GM21390 (cell line): ENCODE data around the gene RRM2.
"Not testable (repeated sequence)": the region's sequence is repeated elsewhere in the genome, so short reads cannot be mapped to it uniquely, and the experiment has no call there.

Experiments used
- ATAC-seq: cut with Tn5 transposase; IDR thresholded peaks from one replicate; pipeline ENCODE4 v1.9.1; 2021; ENCODE audit not compliant: unreplicated experiment

Gene RRM2

GRCh38 chr2:10091182-10091888, 31.2 kb upstream of the RRM2 start:
- ATAC-seq = no peak

DNA sequence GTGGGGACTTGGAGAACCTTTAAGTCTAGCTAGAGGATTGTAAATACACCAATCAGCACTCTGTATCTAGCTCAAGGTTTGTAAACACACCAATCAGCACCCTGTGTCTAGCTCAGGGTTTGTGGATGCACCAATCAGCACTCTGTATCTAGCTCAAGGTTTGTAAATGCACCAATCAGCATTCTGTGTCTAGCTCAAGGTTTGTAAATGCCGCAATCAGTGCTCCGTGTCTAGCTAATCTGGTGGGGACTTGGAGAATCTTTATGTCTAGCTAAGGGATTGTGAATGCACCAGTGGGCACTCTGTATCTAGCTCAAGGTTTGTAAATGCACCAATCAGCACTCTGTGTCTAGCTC, 30.7 kb upstream of the RRM2 start:
- not testable (repeated sequence) for ATAC-seq

- no peak for ATAC-seq
Observed at GRCh38 chr2:10094271-10094814, 28.2 kb upstream of the RRM2 start.

GRCh38 chr2:10095175-10095574, 27.4 kb upstream of the RRM2 start:
- no peak for ATAC-seq

- no peak for ATAC-seq
Observed at GRCh38 chr2:10096641-10097040, 25.9 kb upstream of the RRM2 start.

DNA sequence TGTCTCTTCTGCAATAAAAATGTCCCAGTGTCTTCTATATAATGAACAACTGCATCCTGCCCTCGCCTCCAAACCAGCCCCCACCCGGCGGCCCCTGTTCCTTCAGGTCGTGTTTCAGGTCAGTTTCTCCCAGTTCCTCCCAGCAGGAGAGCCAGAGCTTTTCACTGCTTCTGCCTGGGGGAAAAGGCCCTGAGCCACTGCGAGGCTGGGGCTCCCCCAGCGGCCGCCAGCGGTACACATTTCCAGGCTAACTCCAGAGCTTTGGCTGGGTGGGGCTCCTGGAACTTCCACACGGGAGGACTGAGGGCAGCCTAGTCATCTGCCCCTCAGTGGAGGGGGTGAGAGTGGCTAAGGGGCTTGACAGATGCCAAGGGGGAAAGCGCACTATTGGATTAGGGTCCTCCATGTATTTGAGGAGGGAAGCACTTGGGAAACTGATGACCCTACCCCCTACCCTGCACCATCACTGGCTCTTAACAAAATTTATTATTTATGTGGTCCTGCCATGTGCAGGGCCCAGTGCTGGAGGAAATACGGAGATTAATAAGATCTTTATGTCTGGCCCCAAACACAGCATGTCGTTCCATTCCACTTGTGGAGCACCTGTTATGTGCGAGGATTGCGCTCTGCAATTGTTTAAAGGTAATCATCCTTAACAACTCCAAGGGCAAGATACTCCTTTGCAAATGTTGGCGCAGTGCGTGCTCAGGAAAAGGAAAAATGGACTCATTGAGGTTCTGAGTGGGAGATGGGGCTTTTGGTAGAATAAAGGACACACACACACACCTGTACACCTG, 25.0 kb upstream of the RRM2 start:
- ATAC-seq = peak; percentile 77

GRCh38 chr2:10101491-10101890, 21.0 kb upstream of the RRM2 start:
- no peak for ATAC-seq

DNA sequence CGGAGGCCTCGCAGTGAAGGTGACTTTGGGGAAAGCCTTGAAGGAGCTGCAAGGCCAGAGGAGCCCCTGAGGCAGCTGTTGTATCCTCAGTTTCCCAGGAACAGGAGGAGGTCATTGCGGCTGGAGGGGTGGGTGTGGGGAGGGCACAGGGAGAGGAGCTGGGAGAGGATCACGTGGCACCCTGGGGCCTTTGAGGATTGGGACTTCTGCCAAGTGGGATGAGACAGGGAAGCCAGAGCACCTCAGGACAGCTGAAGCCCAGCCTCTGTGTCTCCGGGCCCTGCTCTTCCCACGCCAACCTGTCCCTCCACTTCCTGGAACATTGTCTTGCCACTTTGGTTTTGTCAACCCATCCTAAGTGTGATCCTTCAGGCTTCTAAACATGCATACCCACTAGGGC, 19.4 kb upstream of the RRM2 start:
- ATAC-seq = no peak

- ATAC-seq = not testable (repeated sequence)
Observed at GRCh38 chr2:10104906-10105305, 17.6 kb upstream of the RRM2 start.

GRCh38 chr2:10109311-10109710, 13.2 kb upstream of the RRM2 start:
- no peak for ATAC-seq

DNA sequence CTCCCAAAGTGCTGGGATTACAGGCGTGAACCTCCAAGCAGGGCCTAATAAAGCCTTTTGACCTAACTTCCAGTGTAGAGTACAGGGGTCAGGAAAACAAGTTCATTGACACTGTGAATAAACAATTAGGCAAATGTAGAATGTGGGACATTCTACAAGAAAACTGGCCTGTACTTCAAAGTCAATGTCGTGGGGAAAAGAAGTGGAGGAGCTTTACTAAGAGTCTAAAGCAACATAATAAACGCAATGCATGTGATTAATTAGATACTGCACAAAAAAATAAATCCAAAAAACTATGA, 3.6 kb upstream of the RRM2 start:
- no peak for ATAC-seq

DNA sequence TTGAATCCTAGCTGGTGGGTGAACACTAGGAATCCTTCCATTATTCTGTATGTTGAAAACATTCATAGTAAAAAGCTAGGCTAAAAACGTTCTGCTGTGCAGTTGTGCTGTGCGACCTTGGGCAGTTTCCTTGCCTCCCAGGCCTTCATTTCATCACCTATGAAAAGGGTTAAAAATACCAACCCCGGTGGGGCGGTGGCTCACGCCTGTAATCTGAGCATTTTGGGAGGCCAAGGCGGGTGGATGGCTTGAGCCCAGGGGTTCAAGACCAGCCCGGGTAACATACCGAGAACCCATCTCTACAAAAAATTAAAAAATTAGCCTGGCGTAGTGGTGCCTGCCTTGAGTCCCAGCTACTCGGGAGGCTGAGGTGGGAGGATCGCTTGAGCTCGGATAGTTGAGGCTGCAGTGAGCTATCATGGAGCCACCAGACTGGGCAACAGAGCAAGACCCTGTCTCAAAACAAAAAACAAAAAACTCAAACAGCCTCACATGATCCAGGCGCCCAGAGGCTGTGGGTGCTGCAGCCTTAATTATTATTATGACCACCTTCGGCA, 2.9 kb upstream of the RRM2 start:
- no peak for ATAC-seq

- peak; percentile 47 for ATAC-seq
Observed at GRCh38 chr2:10120158-10120876, 2.2 kb upstream of the RRM2 start.

DNA sequence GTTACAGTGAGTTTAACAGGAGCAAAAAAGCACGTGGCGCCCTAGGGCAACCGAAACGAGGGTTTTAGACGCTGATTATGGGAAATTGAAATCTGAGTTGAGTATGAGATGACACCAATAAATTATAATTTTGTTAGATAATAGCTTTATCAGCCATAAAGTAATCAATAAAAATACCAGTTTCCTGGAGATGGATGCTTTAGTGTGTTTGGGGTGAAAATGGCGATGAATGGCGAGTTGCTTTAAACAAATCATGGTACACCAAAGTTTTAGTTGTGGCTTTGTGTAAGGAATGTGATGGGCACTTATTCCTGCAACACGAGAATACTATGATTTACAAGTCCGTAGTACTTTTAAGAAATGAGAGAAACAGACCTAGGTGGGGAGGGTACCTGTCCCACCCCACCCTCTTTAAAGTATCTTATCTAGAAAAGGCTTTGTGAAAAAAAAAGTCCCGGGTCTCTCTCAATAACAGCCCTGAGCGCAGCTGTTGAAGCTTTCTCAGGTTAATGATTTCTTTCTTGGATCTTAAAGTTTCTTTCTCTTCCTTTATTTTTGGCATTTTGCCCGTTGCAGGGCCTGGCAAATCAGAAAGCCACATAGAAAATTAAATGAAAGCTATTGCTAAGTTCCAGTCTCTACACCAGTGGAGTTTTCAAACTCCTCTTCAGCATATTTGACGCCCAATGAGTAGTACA, 1.5 kb upstream of the RRM2 start:
- no peak for ATAC-seq

- no peak for ATAC-seq
Observed at GRCh38 chr2:10123281-10123680, 742 bp downstream of the RRM2 start.

GRCh38 chr2:10124538-10125045, 2.1 kb downstream of the RRM2 start:
- no peak for ATAC-seq

- no peak for ATAC-seq
Observed at GRCh38 chr2:10125842-10126631, 3.5 kb downstream of the RRM2 start.

- ATAC-seq = no peak
Observed at GRCh38 chr2:10126632-10127026, 4.1 kb downstream of the RRM2 start.

GRCh38 chr2:10128420-10128819, 5.9 kb downstream of the RRM2 start:
- no peak for ATAC-seq

- no peak for ATAC-seq
Observed at GRCh38 chr2:10129490-10129889, 7.0 kb downstream of the RRM2 start.
